ENCODE data around the gene HPS5.

The HPS5 gene

DNA sequence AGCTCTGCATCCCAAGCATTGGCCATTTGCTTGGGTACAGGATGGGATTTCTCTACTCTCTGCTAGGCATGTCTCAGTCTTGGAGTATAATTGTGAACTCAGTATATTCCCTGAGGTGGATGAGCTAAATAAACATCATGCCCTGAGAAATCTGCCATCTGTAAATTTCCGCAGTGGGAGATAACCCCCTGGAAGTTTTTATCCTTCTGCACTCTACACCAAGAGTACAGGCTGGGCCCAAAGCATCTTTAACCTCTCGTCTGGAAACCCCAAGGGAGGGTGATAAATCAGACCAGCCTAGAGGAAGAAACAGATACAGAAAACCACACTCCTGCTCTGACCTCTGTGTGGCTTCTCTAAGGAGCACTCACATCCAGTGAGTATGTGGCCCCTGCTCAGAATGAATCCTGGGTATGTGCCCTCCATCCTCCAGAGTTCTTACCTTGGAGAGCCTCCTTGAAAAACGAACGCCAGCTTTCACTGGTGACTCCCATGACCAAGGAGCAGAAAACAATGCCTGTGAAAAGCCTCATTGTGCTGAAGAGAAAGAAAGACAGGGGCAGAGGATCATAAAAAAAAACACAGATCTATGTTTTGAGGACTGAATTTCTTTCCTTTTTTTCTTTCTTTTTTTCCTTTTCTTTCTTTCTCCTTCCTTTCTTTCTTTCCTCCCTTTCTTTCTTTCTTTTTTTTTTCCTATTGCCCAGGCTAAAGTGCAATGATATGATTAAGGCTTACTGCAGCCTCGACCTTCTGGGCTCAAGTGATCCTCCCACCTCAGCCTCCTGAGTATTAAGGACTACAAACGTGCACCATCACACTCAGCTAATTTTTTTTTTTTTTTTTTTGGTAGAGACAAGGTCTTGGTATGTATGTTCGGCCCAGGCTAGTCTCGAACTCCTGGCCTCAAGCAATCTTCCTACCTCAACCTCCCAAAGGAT lies 86.3 kb downstream of the HPS5 start:
- DNase-seq, result no peak

DNA sequence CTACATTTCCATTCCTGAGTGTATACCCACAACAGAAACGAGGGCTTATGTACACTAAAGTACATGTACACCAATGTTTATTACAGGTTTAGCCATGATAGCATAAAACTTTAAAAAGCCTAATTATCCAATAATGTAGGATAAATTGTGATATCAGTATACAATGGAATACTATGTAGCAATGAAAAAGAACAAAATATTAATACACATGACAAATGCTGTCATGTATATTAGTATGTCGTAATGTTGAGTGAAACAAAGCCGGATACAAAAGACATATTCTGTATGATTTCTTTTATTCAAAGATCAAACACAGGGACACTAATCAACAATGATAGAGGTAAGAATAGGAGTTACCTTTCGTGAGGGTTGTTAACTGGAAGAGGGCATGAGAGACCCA lies 88.0 kb downstream of the HPS5 start:
- no peak for DNase-seq

DNA sequence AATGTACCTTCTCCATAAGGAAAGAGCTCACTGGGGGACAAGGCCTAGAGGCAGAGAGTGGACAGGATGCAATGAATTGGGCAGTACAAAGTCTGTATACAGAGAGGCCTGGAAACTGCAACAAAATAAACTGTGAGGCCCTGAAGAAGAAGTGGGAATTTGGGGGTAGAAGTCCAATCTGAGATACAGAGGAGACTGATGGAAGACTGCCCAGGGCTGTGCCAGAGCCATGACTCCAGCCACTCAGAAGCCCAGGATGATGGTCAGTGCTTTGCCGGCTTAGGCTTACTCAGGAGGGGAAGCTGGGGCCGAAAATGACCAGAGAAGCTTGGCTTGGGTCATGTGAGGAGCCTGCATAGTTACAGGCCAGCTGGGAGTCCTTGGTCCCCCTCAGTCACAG lies 91.1 kb downstream of the HPS5 start:
- no peak for DNase-seq

DNA sequence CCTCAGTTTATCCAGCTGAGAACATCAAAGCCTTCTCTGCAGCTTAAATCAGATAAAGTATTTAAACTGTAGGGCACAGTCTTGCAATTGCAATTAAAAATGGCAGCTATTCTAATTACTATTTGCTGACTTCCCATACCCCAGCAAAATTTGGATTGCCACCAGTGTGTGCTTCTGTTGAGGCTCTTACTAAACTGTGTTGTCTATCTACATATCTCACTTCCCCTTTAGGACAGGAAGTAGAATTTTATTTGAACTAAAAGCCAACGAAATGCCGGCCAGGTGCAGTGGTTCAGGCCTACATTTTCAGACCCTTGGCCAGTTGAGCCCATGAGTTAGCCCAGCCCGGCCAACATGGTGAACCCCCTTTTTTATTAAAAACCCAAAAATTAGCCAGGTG lies 92.4 kb downstream of the HPS5 start:
- no peak for DNase-seq

Measured in NCI-H446 (cell line).